Measurements from ENCODE around the gene AMTN.

DNA sequence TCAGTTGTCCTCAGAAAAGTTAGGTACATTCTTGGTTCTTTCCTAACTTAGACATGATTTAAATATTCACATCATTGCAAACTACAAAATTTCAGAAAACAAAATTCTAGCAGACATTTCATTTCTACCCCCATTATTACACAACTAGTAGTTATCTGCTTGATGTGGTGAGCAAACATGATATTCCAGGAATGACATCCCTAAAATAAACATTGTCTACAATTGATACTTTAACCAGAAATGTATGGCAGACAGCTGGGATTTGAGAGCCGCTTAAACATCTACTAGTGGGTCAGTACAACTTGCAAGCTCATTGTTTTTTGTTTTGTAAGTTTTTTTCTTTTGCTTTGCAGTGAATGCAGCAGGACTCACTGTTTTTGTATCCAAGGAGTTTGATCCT, 41.6 kb downstream of the AMTN start:
- TF ChIP-seq GATA3 (IDR thresholded peaks at IDR 0.05; ENCODE audit: low read depth, low read length) (no peak), GATA2 (IDR thresholded peaks at IDR 0.05; ENCODE audit: low read depth, low read length) (no peak)

Measured in SH-SY5Y (cell line).